Measurements from ENCODE around the gene OR5AU1.

- no peak for TF ChIP-seq CTCF (IDR thresholded peaks at IDR 0.05; ENCODE audit: poor library complexity)
- TF ChIP-seq EZH2phosphoT487 (IDR thresholded peaks at IDR 0.05; ENCODE audit: low read depth, severe bottlenecking, unreplicated experiment), result no peak
These were observed 6.2 kb upstream of the OR5AU1 start for GRCh38 chr14:21162081-21162480.

Data from hepatocyte (in vitro differentiated cells).